Natural killer cell (primary cell): Measurements from ENCODE around the gene TCF23. TPM values are rescaled to one million over a fixed set of nuclear protein-coding genes. Genes with fewer than 3 reads are reported as not detected.

Source experiments
- ATAC-seq, 3 donors: fragments of 150-1000 bp in 2 of 3; fragments of 200-7000 bp in 1 of 3; cut with Tn5 transposase; 1 replicate in 1 of 3; 2 replicates in 2 of 3; pipeline ENCODE4 v1.10.0; 2021; ENCODE audit warnings: mild to moderate bottlenecking in 2 of 3, moderate library complexity in 2 of 3
- DNase-seq, 2 donors: peaks; one replicate each; pipeline versions ENCODE4 v3.0.0 to v3.0.0-alpha.2; 2013 to 2021; ENCODE audit warnings: mixed read lengths in 1 of 2
- H3K27ac ChIP-seq: one replicate; pipeline ENCODE4 v1.5.1; 2013; ENCODE audit warnings: mild to moderate bottlenecking, low read length
- H3K27me3 ChIP-seq: one replicate; pipeline ENCODE4 v1.6.1; 2013; ENCODE audit warnings: low read length; ENCODE audit not compliant: control insufficient read depth, insufficient read depth
- H3K36me3 ChIP-seq: one replicate; pipeline ENCODE4 v1.6.1; 2013; ENCODE audit warnings: low read length; ENCODE audit not compliant: control insufficient read depth, insufficient read depth
- H3K4me1 ChIP-seq: one replicate; pipeline ENCODE4 v1.6.1; 2013; ENCODE audit warnings: low read length; ENCODE audit not compliant: control insufficient read depth, insufficient read depth
- H3K4me3 ChIP-seq: one replicate; pipeline ENCODE4 v1.5.1; 2013; ENCODE audit warnings: low read length
- H3K9me3 ChIP-seq: one replicate; pipeline ENCODE4 v1.6.1; 2013; ENCODE audit warnings: low read length; ENCODE audit not compliant: control insufficient read depth, insufficient read depth
- H3K27ac Mint-ChIP-seq, 2 donors: one replicate each; pipeline ENCODE4 v1.8.0; 2022; ENCODE audit warnings: mild to moderate bottlenecking in 2 of 2, mixed read lengths in 2 of 2, moderate library complexity in 1 of 2
- H3K27me3 Mint-ChIP-seq, 2 donors: one replicate each; pipeline ENCODE4 v1.8.0; 2022; ENCODE audit warnings: low read depth in 2 of 2, mixed read lengths in 2 of 2
- H3K36me3 Mint-ChIP-seq: one replicate; pipeline ENCODE4 v1.8.0; 2022; ENCODE audit warnings: mixed read lengths
- H3K4me1 Mint-ChIP-seq, 2 donors: one replicate each; pipeline ENCODE4 v1.8.0; 2022; ENCODE audit warnings: mixed read lengths in 2 of 2
- H3K4me3 Mint-ChIP-seq: one replicate; pipeline ENCODE4 v1.8.0; 2022; ENCODE audit warnings: mild to moderate bottlenecking, moderate library complexity, mixed read lengths
- H3K9me3 Mint-ChIP-seq, 2 donors: one replicate each; pipeline ENCODE4 v1.8.0; 2022; ENCODE audit warnings: mixed read lengths in 2 of 2
- CTCF ChIP-seq: fragments of 200-600 bp; IDR thresholded peaks from one replicate; pipeline ENCODE4 v1.8.0; 2022; ENCODE audit warnings: antibody characterized with exemption
- WGBS: methylation state at CpG from one replicate; pipeline ENCODE4 v1.1.7; 2013; ENCODE audit warnings: missing lambda C conversion rate; ENCODE audit not compliant: insufficient coverage; 5-methylcytosine and 5-hydroxymethylcytosine counted together
- intact Hi-C: fragments of 100-400 bp; cut with micrococcal nuclease; formaldehyde crosslinking; loops from one replicate; pipeline ENCODE4 v1.14.2; 2022
- total RNA-seq, 4 donors: library from RNA; stranded (reverse); fragments of 120-200 nt in 1 of 4; gene quantifications; one replicate each; pipeline versions ENCODE4 v1.2.3 to v1.2.4, GENCODE V29; 2013 to 2022

TCF23 gene
- total RNA-seq, 3 donors from 2014 or later (not counting 1 experiment from before 2014, with no cell fraction given): not detected

DNA sequence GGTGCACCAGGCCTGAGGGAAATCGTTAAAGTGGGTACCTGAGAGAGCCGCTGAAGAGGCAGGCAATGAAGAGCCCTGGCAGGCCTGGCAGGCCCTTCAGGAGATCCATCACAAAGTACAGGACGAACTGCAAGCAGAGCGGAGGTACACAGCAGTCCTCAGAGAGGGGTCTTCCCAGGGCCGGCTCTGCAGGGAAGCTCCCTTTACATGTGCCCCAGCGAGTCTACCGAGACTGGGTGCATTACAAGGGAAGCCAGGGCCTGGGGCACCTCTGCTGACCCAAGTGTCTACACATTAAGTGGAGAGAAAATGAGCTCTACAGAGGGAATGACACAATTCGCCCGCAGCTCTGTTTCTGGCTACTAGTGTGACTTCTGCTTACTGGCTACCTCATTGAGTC is 54.9 kb downstream of the TCF23 start:
- no peaks in the 10 kb centered on the region for H3K27me3 ChIP-seq
- no peaks in the 10 kb centered on the region for H3K4me1 ChIP-seq
- TF ChIP-seq CTCF: no peak
- H3K4me3 ChIP-seq: no peak overlapping the region
- no peaks in the 10 kb centered on the region for H3K9me3 ChIP-seq
- no peaks in the 10 kb centered on the region for H3K9me3 Mint-ChIP-seq
- peaks cover 0 to 5% of the 10 kb centered on the region in 2 donors for H3K4me1 Mint-ChIP-seq
- intact Hi-C loops: no loop called here
- DNase-seq (no peak), ATAC-seq (no peak)
- peaks cover 12% of the 10 kb centered on the region for H3K36me3 Mint-ChIP-seq
- no peaks in the 10 kb centered on the region for H3K27me3 Mint-ChIP-seq
- H3K36me3 ChIP-seq: peaks cover 50% of the 10 kb centered on the region
- WGBS: 97% methylated on average over 9 of the region's 9 CpGs
- no peak overlapping the region for H3K4me3 Mint-ChIP-seq
- H3K27ac ChIP-seq: no peak overlapping the region
- H3K27ac Mint-ChIP-seq: no peak overlapping the region

- intact Hi-C loops: no loop called here
- Mint-ChIP-seq H3K27me3 (no peaks in the 10 kb centered on the region), H3K9me3 (no peaks in the 10 kb centered on the region), H3K36me3 (peaks cover 12% of the 10 kb centered on the region), H3K4me3 (no peak overlapping the region), H3K27ac (no peak overlapping the region), H3K4me1 (peaks cover 4 to 5% of the 10 kb centered on the region in 2 donors)
- H3K9me3 ChIP-seq: no peaks in the 10 kb centered on the region
- ATAC-seq (no peak), DNase-seq (no peak)
- peaks cover 52% of the 10 kb centered on the region for H3K36me3 ChIP-seq
- H3K27me3 ChIP-seq: no peaks in the 10 kb centered on the region
- no peaks in the 10 kb centered on the region for H3K4me1 ChIP-seq
- WGBS: 84% methylated on average over 8 of the region's 8 CpGs
- H3K27ac ChIP-seq: no peak overlapping the region
- no peak for TF ChIP-seq CTCF
- no peak overlapping the region for H3K4me3 ChIP-seq
Observed at GRCh38 chr2:27204566-27204965, 55.8 kb downstream of the TCF23 start.

DNA sequence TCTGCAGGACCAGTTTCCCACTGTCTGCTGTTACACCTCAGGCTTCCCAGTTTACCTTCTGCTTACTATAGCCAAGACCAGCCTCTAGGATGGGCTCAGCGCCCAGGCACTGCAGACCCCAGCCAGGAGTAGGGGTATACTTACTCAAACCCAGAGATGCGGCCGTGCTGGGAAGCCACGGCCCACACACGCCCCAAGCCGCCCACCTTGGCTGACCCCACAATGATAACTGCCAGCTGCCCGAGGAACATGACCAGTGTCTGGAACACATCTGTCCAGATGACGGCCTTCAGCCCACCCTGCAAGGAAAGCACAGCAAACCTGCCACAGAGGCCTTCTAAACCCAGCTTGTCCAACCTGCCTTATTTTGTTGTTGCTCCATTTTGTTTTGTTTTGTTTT is 56.4 kb downstream of the TCF23 start:
- no peak overlapping the region for H3K27ac Mint-ChIP-seq
- Histone ChIP-seq H3K4me3 (no peak overlapping the region), H3K27me3 (no peaks in the 10 kb centered on the region), H3K4me1 (no peaks in the 10 kb centered on the region), H3K36me3 (peaks cover 50% of the 10 kb centered on the region), H3K27ac (no peak overlapping the region), H3K9me3 (no peaks in the 10 kb centered on the region)
- H3K9me3 Mint-ChIP-seq: no peaks in the 10 kb centered on the region
- WGBS: 95% methylated on average over 8 of the region's 8 CpGs
- H3K36me3 Mint-ChIP-seq: peaks cover 12% of the 10 kb centered on the region
- ATAC-seq (no peak), DNase-seq (no peak)
- intact Hi-C loops: no loop called here
- peaks cover 5 to 9% of the 10 kb centered on the region in 2 donors for H3K4me1 Mint-ChIP-seq
- no peaks in the 10 kb centered on the region for H3K27me3 Mint-ChIP-seq
- TF ChIP-seq CTCF: no peak
- no peak overlapping the region for H3K4me3 Mint-ChIP-seq

- Mint-ChIP-seq H3K27me3 (no peaks in the 10 kb centered on the region), H3K4me1 (peaks cover 5 to 12% of the 10 kb centered on the region in 2 donors), H3K27ac (no peak overlapping the region), H3K4me3 (no peak overlapping the region), H3K9me3 (no peaks in the 10 kb centered on the region), H3K36me3 (peaks cover 12% of the 10 kb centered on the region)
- Histone ChIP-seq H3K4me1 (peaks cover 5% of the 10 kb centered on the region), H3K4me3 (no peak overlapping the region), H3K27ac (no peak overlapping the region), H3K27me3 (no peaks in the 10 kb centered on the region), H3K9me3 (no peaks in the 10 kb centered on the region), H3K36me3 (peaks cover 48% of the 10 kb centered on the region)
- ATAC-seq: no peak
- no peak for DNase-seq
- no peak for TF ChIP-seq CTCF
- WGBS: 93% methylated on average over 4 of the region's 6 CpGs
- intact Hi-C loops: no loop called here
Observed at GRCh38 chr2:27206346-27206745, 57.5 kb downstream of the TCF23 start.
